Activated effector memory CD4-positive, alpha-beta T cell treated with Interleukin-2 at 50 U/mL for 16 hours (primary cell): ENCODE results near the gene TSR3.

Experiments used
- DNase-seq: peaks from one replicate; pipeline ENCODE4 v3.0.0-alpha.2; 2020

The TSR3 gene

DNA sequence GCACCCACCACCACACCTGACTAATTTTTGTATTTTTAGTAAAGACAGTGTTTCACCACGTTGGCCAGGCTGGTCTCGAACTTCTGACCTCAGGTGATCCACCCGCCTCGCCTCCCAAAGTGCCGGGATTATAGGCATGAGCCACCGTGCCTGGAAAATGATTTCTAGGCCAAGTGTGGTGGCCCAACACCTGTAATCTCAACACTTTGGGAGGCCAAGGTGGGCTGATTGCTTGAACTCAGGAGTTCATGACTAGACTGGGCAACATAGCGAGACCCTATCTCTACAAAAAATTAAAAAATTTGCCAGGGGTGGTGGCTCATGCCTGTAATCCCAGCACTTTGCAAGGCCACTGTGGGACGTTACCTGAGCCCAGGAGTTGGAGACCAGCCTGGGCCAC lies 29.3 kb downstream of the TSR3 start:
- no peak for DNase-seq

GRCh38 chr16:1320658-1321240 lies 30.9 kb downstream of the TSR3 start:
- no peak for DNase-seq

- DNase-seq, result no peak
These were observed 31.6 kb downstream of the TSR3 start for GRCh38 chr16:1320097-1320496.

GRCh38 chr16:1319041-1319440 lies 32.6 kb downstream of the TSR3 start:
- DNase-seq, result no peak

- DNase-seq, result no peak
These were observed 33.5 kb downstream of the TSR3 start for GRCh38 chr16:1318268-1318545.

- no peak for DNase-seq
These were observed 34.0 kb downstream of the TSR3 start for GRCh38 chr16:1317479-1318267.

DNA sequence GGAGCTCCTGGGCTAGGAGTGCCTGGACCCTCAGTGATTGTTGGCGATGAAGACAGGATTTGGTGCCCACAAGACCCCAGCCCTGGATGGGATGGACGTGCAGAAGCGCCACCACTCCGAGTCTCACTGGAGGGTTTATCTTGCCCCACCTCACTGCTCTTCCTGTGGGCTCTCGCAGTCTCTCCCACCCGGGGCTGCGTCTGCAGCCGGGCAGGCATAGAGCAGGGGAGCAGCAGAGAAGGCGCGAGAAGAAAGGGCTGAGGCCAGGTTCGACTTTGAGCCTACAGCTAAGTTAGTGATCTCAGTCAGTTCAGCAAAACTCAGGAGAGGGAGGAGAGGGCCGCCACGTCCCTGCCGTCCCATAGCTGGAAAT lies 35.7 kb downstream of the TSR3 start:
- DNase-seq, result no peak

GRCh38 chr16:1315081-1316032 lies 36.3 kb downstream of the TSR3 start:
- no peak for DNase-seq

- DNase-seq, result no peak
These were observed 37.1 kb downstream of the TSR3 start for GRCh38 chr16:1314399-1315068.

- DNase-seq, result no peak
These were observed 37.8 kb downstream of the TSR3 start for GRCh38 chr16:1313721-1314369.

GRCh38 chr16:1312903-1313302 lies 38.8 kb downstream of the TSR3 start:
- no peak for DNase-seq

- no peak for DNase-seq
These were observed 39.2 kb downstream of the TSR3 start for GRCh38 chr16:1312467-1312816.

DNA sequence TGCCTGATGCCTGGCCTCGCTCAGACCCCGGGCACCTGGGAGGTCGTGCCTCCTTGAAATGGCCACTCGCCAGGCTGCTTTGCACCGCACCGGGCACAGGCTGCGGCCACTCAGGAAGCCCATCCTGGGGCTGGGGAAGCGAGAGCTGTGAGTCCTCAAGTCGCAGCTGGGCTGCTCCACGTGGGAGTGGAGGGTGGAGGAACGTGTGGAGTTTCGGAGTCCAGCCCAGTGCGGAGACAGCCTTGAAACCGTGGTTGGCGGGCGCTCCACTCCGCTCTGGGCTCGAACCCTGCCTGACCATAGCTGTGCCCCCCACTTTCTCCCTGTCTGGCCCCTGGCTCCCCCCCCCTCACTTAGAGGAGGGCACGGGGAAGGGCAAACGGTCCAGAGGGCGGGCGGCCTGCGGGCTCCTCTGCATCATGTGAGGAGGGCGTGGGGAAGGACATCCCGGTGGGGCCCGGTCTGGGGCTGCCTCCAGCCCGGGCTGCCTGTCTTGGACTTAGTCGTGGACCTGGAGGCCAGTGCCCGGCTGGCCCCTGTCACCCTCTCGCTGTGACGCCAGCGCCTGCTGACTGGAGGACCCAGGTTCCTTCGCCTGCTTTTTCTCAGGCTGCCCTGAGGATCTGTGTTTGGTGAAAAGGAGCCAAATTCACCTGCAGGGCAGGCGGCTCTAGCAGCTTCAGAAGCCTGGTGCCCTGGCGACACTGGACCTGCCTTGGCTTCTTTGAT lies 39.8 kb downstream of the TSR3 start:
- no peak for DNase-seq

DNA sequence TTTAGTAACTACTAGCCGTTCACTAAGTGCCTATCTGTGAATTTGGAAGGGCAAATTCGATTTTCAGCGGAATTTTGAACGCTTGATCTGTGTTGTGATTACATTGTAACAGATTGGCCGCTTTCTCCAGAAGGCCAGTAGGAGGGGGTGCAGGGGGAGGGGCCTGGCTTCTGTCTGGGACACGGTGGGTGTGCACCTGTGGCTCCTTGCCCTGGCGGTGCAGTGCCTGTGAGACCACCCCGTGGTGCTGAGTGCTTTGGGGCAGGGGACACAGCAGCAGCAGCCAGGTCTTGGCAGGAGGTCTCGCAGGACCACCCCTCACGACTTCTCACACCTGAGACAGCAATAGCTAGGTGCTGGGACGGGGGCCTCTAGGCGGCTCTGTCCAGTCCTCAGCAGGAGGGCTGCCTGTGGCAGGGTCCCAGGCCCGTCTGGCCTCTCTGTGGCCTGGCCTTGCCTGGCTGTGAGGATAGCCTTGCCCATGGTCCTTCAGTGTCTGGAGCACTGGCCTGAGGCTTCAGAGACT lies 40.4 kb downstream of the TSR3 start:
- no peak for DNase-seq

GRCh38 chr16:1310832-1311200 lies 40.9 kb downstream of the TSR3 start:
- DNase-seq, result peak; percentile 13

DNA sequence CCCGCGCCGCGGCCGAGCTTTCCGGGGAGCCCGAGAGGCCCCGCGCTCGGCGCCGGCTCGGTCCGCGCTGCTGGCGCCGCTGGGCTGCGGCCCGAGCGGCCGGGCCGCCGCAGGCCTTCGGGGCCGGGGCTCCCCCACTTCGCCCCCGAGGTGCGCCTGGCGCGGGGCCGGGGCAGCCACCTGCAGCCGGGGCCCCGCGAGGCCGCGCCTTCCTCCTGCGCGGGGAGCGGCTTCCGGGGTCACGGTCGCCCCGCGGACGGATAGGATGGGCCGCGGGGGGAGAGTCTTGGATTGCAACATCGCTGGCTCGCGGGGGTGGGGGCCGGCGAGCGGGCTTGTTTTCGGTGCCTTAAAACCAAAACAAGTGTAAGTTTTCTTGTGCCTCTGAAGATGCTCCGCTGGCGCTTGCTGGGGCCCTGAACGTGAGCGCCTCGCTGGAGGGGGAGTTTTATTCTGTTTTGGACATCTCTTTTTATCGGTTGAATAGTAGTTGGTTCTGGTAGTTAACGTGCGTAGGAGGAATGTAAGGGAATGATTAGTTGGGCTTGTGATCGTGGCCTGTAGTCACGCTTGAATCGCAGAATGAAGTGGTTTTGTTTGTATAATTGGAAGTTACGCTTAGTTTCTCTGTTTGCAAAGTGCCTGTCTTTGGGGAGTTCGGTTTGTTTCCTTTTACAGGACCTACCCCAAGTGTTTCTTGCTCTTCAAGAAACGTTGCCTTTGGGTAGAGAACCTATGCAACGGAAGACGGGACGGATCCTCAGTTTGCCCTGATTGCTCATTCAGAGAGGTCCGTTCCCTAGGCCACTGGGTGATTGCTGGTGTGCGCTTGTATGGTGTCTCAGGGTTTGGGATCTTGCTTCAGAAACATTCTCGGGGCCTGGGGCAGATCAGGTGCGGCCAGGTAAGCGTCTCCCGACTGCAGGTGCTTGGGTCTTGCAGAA lies 41.5 kb downstream of the TSR3 start:
- peak; percentile 49 for DNase-seq

- peak; percentile 99 for DNase-seq
These were observed 42.4 kb downstream of the TSR3 start, which contains the start of gene UBE2I for GRCh38 chr16:1308977-1309885. Gene UBE2I, plus strand, starts transcription at chr16:1309636. Its CDS starts 4,395 bp downstream, at chr16:1314031.

DNA sequence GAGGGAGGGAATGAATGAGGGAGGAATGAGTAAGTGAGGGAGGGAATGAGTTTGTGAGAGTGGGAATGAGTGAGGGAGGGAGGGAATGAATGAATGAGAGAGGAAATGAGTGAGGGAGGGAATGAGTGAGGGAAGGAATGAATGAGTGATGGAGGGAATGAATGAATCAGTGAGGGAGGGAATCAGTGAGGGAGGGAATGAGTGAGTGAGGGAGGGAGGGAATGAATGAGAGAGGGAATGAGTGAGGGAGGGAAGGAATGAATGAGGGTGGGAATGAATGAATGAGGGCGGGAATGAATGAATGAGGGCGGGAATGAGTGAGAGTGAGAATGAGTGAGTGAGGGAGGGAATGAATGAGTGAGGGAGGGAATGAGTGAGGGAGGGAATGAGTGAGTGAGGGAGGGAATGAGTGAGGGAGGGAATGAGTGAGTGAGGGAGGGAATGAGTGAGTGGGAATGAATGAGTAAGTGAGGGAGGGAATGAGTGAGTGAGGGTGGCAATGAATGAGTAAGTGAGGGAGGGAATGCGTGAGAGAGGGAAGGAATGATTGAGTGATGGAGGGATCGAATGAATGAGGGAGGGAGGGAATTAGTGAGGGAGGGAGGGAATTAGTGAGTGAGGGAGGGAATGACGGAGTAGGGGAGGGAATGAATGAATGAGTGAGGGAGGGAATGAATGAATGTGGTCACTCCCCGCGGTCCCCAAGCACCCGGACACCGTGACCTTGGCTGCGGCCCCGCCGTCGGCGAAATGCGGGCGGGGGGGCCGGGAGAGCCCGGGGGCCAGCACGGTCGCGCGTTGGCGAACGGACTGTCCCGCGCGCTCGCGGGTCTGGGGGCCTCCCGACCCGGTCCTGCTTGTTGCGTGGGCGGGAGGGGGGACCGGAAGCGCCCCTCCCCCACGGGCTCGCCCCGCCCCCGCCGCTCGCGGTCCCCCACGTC lies 43.4 kb downstream of the TSR3 start:
- no peak for DNase-seq
